Endothelial cell of hepatic sinusoid (primary cell): Measurements from ENCODE around the gene C8G.

ENCODE experiments used
- in situ Hi-C: cut with HindIII; loops from 2 replicates; pipeline ENCODE4 v1.10.0; 2017; ENCODE audit warnings: low sequenced_read_pairs

C8G gene

DNA sequence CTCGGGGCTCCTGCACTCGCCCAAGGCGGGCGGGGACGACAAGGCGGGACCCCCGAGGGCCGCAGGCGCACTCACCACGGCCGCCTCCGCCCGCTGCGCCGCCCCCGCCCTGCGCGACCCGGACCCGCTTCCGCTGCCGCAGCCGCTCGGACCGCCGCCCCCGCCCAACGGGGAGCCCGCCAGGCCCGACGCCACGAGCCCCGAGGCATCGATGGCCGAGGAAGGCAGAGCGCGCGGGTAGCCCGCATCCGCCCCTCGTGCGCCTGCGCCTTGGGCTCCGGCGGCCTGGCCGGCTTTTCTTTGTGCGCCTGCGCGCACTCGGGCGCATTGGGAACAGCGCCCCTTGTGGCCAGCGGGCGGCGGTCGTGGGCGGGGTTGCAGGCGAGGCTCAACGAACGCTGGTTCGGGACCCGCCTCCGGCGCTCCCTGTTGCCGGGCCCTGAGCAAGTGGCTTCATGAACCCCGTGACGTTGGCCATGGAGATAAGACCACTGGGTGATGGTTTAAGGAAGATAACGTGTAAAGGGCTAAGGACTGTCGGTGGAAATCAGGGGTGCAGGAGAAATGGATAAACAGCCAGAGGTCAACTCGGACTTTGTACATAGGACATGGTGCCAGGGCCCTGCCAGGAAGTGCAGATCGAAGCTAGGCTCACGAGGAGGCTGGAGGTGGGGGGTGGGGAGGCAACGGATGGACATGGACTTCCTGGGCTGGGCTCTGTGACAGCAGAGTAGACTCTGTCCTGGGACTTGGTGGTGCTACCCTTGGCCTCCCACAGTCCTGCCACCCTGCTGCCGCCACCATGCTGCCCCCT lies at the start of gene C8G, which contains the start of gene FBXW5:
Gene C8G (plus strand): TSS at position 725 of the 814 bp plus-strand sequence. CDS start 78 bp downstream, at position 803.
Gene FBXW5 (minus strand): TSS at position 220 of the 814 bp plus-strand sequence. CDS start 655 bp downstream, outside the sequence.
- in situ Hi-C loops: loop anchor here (5.0 to 25.0 kb wide), 2 partner anchors 83 to 218 kb away; partner anchors contain the start of genes ABCA2, LRRC26 and TMEM210

DNA sequence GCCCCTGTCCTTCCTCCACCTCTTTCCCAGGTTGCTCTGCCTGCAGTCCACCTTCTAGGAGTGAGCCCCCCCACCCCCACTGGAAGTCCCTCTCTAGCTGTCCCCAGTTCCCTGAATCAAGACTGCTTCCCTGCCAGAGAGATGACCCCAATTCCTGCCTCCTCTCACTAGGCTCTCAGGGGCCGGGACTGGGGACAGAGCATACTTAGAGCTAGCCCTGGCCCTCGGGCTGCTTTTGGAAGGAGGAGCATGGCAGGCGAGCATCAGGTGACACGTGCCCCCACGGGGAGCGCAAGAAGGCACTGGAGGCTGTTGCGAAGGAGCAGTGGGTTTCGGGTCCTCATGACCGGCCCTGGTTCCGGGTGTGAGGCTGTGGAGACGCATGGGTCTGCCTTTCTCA lies 49.0 kb upstream of the C8G start:
- in situ Hi-C loops: no loop called here

DNA sequence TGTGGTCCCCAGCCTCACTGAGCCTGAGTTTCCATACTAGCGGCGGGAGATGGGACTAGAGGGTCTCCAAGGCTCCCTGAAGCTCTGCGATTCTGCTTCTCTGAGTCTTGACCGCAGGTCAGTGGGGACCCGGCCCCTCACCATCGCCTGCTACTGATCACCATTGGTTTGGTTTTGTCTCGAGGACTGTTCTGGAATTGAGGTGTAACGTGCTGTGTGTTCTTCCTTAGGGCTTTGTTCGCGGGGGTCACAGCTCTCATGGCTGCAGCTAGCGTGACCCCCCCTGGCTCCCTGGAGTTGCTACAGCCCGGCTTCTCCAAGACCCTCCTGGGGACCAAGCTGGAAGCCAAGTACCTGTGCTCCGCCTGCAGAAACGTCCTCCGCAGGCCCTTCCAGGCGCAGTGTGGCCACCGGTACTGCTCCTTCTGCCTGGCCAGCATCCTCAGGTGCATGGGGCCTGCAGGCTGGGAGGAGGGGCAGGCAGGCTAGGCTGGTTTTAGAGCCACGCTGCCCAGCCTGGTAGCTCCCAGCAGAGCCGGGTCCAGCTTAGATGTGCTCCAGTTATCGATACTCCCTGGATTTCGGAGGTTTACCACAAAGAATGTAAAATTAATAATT lies 46.5 kb upstream of the C8G start:
- in situ Hi-C loops: no loop called here

DNA sequence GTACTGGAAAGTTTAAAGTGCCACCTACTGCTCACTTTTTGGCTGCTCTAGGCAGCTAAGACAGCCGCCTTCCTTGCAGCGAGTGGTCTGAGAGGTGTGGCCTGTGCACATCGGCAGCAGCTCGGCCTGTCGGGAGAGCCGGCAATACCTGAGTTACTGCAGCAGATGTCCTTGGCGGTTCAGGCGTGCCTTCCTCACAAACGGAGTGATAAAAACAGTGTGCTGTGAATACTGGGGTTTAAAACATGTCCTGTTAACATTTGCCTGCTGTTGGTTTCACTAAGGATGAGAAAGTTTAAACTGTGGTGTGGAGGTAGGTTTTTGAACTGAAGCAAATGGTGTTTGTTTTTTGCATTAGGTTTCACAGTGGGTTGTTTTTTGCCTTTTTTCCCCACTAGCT lies 45.8 kb upstream of the C8G start:
- in situ Hi-C loops: no loop called here

DNA sequence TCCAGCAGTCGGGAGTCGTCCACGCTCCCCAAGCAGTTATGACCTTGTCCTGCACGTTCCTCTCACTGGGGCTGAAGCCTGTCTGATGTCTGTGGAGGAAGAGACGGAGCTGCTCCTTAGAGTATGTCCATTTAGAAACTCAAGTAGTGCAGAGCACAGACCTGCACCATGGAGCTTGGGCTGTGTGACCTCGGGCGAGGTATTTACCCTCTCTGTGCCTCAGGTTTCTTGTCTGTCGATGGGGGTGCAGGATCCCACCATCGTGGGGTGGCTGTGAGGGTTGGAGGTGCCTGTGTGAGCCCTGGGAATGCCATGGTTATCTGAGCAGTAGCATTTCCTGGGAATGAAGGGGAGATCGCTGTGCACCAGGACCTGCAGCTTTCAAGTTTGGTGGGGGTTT lies 44.5 kb upstream of the C8G start:
- in situ Hi-C loops: no loop called here

DNA sequence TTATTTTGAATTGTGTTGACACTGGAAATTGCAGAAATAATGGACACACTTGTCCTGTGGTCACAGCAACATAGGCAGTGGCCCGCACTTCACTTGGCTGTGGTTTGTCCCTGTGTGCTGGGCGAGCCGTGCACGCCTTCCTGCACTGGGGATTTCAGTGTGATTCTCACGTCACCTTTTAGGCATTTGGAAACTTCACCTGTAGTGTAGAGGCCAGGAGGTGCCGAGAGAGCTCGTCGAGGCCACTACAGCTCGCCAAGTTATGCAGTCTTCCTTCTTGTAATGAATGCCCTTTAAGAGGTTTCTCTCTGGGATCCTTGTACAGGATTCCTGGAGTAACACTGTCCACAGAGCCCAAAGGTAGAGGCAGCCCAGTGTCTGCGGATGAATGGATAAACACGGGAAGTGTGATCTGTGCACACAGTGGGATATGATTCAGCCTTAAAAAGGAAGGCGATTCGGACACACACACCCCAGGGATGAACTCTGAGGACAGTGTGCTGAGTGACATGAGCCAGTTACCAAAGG lies 44.0 kb upstream of the C8G start:
- in situ Hi-C loops: no loop called here

DNA sequence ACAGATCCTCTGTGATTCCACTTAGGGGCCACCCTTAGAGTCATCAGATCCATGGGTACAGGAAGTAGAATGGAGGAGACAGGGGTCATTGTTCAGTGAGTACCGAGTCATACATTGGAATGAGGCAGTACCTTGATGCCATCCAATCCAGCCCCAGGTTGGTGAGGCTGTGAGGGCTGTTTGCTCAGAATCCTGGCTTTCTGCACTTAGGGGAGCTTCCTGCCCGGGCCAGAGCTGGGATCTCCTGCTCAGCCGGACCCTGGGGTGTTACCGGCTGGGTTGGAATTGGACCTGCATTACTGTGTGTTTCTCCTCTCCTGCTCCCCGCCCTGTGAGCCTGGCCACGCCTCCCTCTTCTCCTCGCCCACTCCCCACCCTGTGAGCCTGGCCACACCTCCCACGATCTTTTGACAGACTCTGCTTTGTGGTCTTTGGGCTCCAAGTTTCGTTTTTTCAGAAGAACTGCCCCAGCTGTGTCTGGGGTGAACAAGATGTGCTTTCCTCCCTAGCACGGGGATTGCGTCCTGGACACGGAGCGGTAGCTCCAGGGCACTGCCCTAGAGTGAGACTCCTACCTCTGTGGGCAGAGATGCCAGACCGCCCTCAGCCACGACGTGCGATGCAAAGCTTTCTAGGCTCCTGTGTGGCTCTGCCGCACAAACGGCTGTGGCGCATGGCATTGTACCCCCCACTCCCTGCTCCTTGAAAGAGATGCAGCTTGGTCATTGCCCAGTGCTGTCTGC lies 43.4 kb upstream of the C8G start:
- in situ Hi-C loops: no loop called here

DNA sequence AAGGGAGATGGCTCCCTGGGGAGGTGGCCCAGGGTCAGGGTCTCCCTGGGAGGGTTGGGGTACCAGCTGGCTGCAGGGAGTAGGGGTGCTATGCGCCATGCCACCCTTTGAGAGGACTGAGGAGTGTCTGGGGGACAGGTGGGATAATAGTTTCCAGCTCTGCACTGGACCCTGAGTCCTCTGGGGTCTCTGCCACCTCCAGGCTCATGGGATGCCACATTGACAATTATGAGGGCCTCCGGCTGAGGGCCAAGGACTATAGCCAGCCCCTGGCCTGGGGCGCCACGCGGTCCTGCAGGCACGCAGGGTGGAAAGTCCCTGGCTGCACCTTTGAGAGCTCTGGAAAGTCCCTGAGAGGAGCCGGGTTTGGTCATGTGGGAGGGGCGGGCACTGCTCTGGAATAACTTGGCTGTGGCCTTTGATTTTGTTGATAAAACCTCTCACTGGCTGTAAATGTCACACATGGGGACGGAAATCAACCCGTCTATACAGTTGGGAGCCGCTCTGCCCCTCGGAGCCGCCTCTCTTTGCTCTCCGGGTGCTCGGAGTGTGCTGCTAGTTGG lies 42.7 kb upstream of the C8G start:
- in situ Hi-C loops: no loop called here

DNA sequence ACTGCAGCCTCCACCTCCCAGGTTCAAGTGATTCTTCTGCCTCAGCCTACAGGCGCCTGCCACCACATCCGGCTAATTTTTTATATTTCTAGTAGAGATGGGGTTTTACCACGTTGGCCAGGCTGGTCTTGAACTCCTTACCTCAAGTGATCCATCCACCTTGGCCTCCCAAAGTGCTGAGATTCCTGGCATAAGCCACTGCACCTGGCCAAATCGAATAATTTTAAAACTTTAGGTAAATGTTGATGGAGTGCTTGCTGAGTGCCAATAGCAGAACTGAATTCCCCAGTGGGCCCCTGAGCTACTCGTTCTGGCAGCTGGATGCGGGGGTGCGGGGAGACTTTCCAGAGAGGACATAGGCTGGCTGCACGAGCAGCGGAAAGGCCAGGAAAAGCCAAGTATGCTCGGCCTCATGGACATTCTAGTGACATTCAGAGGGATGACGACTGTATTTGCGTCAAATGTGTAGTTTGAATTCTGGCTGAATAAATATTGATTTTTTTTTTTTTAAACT lies 41.9 kb upstream of the C8G start:
- in situ Hi-C loops: no loop called here

DNA sequence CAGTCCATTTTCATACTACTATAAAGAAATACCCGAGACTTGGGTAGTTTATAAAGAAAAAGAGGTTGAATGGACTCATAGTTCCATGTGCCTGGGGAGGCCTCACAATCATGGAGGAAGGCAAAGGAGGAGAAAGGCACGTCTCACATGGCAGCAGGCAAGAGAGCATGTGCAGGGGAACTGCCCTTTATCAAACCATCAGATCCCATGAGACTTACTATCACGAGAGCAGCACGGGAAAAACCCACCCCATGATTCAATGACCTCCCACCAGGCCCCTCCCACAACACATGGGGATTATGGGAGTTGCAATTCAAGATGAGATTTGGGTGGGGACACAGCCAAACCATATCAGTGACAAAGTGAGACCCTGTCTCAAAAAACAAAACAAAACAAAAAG lies 38.8 kb upstream of the C8G start:
- in situ Hi-C loops: no loop called here

DNA sequence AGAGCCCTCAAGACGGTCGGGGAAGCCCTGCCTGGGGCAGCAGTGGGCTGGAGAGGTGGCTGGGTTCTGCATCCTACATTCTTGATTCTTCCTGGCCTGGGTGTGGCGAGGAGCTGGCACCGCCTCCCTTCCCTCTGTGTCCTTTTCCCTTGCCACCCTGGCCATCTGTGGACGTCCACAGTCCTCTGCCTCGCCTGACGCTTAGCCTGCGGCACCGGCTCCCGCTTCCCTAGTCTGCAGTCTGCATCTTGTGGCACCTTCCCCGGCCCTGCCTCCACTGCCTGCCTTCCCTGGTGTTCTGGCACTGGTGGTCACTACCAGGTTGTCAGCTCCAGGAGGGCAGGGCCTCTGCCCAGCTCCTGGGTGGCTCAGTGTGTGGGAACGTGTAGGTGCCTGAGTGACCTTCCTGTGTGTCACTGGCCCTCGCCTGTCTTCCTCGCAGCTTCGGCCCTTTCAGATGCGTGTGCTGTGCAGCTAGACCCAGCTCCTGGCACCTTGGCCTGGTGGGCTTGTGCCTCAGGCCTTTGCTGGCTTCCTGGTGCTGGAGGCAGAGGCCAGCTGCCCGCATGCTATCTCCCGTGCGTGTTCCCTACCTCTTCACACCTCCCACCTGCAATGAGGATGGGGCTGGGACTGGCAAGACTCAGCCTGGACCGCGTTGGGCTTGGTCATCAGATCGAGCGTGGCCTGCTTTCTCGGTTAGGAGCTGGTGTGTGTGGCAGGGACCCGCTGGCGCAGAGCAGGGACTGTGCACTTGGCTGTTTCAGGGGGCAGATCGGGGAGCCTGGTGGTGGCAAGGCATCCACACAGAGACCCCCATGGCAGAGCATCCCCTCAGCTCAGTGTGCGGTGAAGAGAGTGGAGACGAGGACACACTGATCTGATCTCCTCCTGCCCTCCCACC lies 37.8 kb upstream of the C8G start:
- in situ Hi-C loops: no loop called here

DNA sequence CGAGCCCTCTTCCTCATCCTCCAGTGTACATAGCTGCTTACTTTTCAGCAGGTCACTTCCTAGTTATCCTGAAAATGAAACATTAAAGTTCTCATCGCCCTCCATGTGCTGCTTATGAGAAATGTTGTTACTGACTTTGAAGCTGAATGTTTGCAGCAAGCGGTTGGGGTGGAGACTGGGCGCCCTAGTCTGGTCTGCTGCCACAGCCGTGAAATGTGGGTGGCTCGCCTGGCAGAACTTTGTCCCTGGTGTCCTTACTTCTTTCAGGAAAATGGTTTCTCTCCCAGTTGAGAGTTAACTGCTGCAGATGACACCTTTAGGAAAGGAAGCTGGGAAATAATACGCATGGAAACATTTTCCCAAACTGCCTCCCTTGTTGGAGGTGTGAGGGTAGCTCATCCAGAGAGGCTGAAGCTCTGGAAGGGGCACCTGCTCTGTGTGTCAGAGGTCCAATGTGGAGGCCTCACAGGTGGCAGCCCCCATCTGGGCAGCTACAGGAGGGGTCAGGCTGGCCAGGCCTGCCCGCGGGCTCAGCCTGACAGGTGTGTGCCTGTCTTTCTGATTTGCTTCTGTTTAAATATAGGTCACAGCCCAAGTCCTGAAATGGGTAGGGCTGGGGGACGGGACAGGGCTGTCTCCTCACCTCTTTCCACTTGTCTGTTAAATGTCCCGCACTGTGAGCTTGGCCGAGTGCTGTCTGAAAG lies 34.7 kb upstream of the C8G start:
- in situ Hi-C loops: no loop called here

DNA sequence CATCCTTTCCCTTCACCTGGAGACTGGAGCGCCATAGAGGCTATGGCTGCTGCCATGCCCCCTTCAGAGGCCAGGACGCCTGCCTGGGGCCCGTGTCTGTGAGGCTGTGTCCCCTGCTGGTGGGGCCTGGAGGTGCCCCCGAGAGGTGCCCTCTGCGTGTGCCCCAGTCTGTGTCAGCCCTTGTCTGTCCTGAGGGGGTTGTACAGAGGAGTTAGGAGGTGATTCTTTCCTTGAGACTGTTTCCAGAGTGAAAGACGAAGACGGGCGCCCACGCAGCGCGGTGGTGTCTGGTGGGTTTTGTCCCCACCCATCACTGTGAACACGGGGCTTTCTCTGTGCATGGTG lies 34.2 kb upstream of the C8G start:
- in situ Hi-C loops: no loop called here

DNA sequence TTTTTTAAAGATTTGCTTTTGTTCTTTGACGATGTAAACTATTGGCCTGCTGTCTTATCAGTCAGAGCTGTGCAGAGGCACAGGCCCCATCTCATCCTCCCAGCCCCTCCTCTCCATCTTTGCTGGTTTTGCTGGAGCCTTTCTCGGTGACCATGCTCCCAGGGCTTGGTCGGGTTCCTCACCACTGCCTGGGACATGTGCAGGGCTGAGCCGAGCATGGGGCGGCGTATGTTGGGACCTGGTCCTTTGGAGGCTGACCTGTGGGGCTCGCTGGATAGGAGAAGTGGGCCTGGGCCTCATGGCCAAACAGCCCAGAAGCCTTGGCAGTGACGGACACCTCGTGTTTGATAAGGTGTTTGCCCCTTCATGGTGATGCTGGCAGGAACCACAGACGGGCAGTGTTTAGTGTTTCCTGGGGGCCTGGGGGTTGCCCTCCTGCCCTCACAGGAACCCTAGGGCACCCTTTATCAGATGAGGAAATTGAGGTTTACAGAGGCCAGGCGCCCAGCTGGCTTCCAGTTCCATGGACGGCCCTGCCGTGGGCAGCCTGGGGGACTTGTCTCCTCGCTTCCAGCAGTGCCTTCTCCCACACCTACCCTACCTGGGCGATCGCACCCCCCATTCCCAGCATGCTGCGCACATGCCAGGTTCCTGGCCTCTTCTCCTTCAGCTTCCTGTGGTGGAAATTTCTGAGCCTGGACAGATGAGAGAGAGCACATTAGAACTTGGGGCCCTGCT lies 31.2 kb upstream of the C8G start:
- in situ Hi-C loops: no loop called here

DNA sequence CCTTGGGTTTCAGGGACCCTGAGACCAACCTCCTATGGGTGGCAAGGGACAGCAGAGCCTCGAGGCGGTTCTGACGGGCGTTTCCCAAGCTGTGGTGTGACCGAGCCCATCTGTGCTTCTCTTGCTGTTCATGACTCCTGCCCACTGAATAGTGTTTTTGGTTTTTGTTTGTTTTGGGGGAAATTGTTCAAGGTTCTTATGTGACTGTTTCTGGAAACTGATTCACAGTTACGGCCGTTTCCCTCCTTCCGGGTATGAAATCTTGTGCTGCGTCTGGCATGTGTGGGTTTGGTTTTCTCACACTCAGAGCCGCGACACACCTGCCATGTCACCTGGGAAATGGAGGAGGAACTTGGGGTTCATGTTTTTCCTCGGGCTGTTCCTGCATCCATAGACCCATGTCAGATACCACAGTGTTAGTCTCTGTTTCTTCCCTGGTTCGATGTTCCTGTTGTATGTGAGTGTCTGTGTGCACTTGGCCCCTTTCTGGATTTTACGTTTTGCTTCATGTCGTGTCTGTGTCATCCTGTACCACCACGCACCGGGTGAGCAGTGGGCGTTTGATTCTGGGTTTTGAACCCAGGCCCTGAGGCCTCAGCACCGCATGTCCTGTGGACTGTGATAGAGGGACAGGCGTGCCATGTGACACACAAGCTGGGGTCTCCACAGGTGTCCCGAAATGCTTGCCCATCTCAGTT lies 29.3 kb upstream of the C8G start:
- in situ Hi-C loops: no loop called here

DNA sequence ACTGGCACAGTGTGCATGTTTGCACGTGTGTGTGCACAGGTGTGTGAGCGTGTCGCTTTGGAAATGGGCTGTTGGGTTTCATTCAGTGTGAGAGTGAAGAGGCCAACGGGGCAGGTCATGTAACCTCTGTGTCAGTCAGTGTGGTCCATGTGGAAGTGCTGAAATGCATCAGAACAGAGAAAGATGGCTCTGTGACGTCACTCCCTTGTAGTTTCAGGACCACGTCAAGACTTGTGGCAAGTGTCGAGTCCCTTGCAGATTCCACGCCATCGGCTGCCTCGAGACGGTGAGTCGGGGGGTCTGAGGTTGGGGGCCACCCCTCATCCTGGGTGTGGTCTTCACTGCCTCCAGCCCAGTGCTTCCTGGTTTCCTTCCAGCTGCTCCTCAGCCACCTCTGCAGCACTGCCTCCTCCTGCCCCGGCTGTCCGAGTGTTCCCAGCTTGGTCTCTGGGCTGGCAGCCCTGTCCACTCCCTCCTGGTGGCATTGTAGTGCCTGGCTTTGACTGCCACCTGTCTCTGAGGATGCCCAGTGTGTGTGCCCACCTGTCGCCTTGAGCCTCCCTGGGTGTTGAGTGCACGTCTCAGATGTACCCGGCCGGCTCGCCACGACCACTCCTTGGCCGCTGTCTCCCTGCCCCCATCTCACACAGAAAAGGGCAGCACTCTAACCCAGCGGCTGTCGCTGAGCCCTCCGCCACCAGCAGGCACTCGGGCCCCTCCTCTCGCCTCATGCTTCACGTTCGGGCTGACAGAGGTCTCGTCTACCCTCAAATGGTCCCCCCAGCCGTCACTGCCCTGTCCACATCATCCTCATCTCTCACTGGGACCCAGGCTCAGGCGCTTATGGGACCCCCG lies 28.5 kb upstream of the C8G start:
- in situ Hi-C loops: no loop called here

DNA sequence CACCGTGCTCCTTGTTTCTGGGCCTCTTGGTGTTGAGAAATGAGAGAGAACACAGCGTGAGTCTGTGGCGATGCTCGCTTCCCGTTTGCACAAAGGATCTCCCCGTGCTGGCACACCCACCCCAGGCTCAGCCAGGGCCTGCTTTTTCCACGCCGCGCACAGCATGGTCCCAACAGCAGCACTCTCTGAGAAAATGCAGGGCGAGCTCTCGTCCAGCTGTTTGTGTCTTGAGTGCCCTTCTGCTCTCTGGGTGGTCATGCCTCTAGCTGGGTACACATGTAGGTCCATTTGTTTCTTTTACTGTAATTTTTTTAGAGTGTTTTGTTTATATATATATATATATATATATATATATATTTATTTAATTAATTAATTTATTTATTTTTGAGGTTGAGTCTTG lies 27.1 kb upstream of the C8G start:
- in situ Hi-C loops: no loop called here
